Natural killer cell (primary cell): ENCODE data around the gene IFNG. TPM values are rescaled to one million over a fixed set of nuclear protein-coding genes. Genes with fewer than 3 reads are reported as not detected.

ENCODE experiments used
- ATAC-seq, 3 donors: fragments of 150-1000 bp in 2 of 3; fragments of 200-7000 bp in 1 of 3; cut with Tn5 transposase; 1 replicate in 1 of 3; 2 replicates in 2 of 3; pipeline ENCODE4 v1.10.0; 2021; ENCODE audit warnings: mild to moderate bottlenecking in 2 of 3, moderate library complexity in 2 of 3
- DNase-seq, 2 donors: peaks; one replicate each; pipeline versions ENCODE4 v3.0.0 to v3.0.0-alpha.2; 2013 to 2021; ENCODE audit warnings: mixed read lengths in 1 of 2
- H3K27ac ChIP-seq: one replicate; pipeline ENCODE4 v1.5.1; 2013; ENCODE audit warnings: mild to moderate bottlenecking, low read length
- H3K27me3 ChIP-seq: one replicate; pipeline ENCODE4 v1.6.1; 2013; ENCODE audit warnings: low read length; ENCODE audit not compliant: control insufficient read depth, insufficient read depth
- H3K36me3 ChIP-seq: one replicate; pipeline ENCODE4 v1.6.1; 2013; ENCODE audit warnings: low read length; ENCODE audit not compliant: control insufficient read depth, insufficient read depth
- H3K4me1 ChIP-seq: one replicate; pipeline ENCODE4 v1.6.1; 2013; ENCODE audit warnings: low read length; ENCODE audit not compliant: control insufficient read depth, insufficient read depth
- H3K4me3 ChIP-seq: one replicate; pipeline ENCODE4 v1.5.1; 2013; ENCODE audit warnings: low read length
- H3K9me3 ChIP-seq: one replicate; pipeline ENCODE4 v1.6.1; 2013; ENCODE audit warnings: low read length; ENCODE audit not compliant: control insufficient read depth, insufficient read depth
- H3K27ac Mint-ChIP-seq, 2 donors: one replicate each; pipeline ENCODE4 v1.8.0; 2022; ENCODE audit warnings: mild to moderate bottlenecking in 2 of 2, mixed read lengths in 2 of 2, moderate library complexity in 1 of 2
- H3K27me3 Mint-ChIP-seq, 2 donors: one replicate each; pipeline ENCODE4 v1.8.0; 2022; ENCODE audit warnings: low read depth in 2 of 2, mixed read lengths in 2 of 2
- H3K36me3 Mint-ChIP-seq: one replicate; pipeline ENCODE4 v1.8.0; 2022; ENCODE audit warnings: mixed read lengths
- H3K4me1 Mint-ChIP-seq, 2 donors: one replicate each; pipeline ENCODE4 v1.8.0; 2022; ENCODE audit warnings: mixed read lengths in 2 of 2
- H3K4me3 Mint-ChIP-seq: one replicate; pipeline ENCODE4 v1.8.0; 2022; ENCODE audit warnings: mild to moderate bottlenecking, moderate library complexity, mixed read lengths
- H3K9me3 Mint-ChIP-seq, 2 donors: one replicate each; pipeline ENCODE4 v1.8.0; 2022; ENCODE audit warnings: mixed read lengths in 2 of 2
- WGBS: methylation state at CpG from one replicate; pipeline ENCODE4 v1.1.7; 2013; ENCODE audit warnings: missing lambda C conversion rate; ENCODE audit not compliant: insufficient coverage; 5-methylcytosine and 5-hydroxymethylcytosine counted together
- intact Hi-C: fragments of 100-400 bp; cut with micrococcal nuclease; formaldehyde crosslinking; loops from one replicate; pipeline ENCODE4 v1.14.2; 2022
- total RNA-seq, 4 donors: library from RNA; stranded (reverse); fragments of 120-200 nt in 1 of 4; gene quantifications; one replicate each; pipeline versions ENCODE4 v1.2.3 to v1.2.4, GENCODE V29; 2013 to 2022
- TF ChIP-seq, protein P1 (sequence below): fragments of 200-600 bp; IDR thresholded peaks from one replicate; pipeline ENCODE4 v1.8.0; 2022; ENCODE audit warnings: antibody characterized with exemption

Gene IFNG
- total RNA-seq, 3 donors from 2014 or later (not counting 1 experiment from before 2014, with no cell fraction given): 66.5 to 248 (median 124) TPM

DNA sequence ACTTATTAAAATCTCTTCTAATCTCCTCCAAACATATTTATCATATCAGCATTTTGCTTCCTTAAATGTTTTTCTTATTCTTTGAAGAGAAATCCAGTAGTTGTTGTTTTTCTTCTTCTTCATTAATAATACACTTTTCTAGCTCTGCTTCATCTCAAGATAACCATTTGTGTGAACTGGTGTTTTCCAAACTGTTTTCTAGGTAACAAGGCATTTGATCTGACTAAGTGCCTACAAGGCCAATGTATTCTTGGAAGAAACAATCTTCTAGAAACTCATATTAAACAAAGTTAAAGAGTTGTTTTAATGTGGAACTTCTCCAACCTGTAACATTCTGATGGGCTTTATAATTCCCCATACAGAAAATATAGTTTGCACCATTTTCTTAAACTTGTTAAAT, 30.8 kb upstream of the IFNG start:
- Mint-ChIP-seq H3K36me3 (no peaks in the 10 kb centered on the region), H3K27ac (peak overlapping the region; percentile 55 to 77), H3K4me3 (peak overlapping the region; percentile 68), H3K9me3 (no peaks in the 10 kb centered on the region), H3K4me1 (peaks cover 8 to 21% of the 10 kb centered on the region in 2 donors), H3K27me3 (peaks cover 0 to 10% of the 10 kb centered on the region in 2 donors)
- Histone ChIP-seq H3K4me1 (no peaks in the 10 kb centered on the region), H3K4me3 (no peak overlapping the region), H3K36me3 (no peaks in the 10 kb centered on the region), H3K27ac (no peak overlapping the region), H3K27me3 (no peaks in the 10 kb centered on the region), H3K9me3 (no peaks in the 10 kb centered on the region)
- DNase-seq (no peak), ATAC-seq (peak in 2 of 3 donors; percentile 44 to 52)
- intact Hi-C loops: loop anchor here (1.0 to 2.0 kb wide), 2 partner anchors 32 to 71 kb away; partner anchors contain the start of gene IFNG
- TF ChIP-seq, protein P1, sequence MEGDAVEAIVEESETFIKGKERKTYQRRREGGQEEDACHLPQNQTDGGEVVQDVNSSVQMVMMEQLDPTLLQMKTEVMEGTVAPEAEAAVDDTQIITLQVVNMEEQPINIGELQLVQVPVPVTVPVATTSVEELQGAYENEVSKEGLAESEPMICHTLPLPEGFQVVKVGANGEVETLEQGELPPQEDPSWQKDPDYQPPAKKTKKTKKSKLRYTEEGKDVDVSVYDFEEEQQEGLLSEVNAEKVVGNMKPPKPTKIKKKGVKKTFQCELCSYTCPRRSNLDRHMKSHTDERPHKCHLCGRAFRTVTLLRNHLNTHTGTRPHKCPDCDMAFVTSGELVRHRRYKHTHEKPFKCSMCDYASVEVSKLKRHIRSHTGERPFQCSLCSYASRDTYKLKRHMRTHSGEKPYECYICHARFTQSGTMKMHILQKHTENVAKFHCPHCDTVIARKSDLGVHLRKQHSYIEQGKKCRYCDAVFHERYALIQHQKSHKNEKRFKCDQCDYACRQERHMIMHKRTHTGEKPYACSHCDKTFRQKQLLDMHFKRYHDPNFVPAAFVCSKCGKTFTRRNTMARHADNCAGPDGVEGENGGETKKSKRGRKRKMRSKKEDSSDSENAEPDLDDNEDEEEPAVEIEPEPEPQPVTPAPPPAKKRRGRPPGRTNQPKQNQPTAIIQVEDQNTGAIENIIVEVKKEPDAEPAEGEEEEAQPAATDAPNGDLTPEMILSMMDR: no peak

DNA sequence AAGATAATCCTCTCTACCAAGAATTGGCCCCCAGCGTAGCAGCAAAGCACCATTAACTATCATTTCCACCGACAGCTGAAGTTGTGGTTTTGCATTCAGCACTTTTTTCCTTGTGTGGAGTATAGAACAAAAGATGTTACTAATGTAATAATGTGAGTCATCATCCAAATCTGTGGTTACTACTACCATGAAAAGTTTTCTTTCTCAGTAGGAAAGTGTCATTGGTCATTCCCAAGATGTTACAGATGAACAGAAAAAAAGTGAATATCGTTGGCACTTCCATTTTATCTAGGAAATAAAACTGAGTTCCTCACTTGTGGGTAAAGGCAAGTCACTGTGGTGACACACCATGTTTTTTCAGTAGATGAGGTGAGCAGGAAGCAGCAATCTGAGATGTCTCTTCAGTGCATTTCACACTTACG, 30.3 kb upstream of the IFNG start:
- ATAC-seq (peak; percentile 73 to 87 (median 82)), DNase-seq (peak in 1 of 2 donors; percentile 67)
- H3K9me3 ChIP-seq: no peaks in the 10 kb centered on the region
- peaks cover 0 to 11% of the 10 kb centered on the region in 2 donors for H3K27me3 Mint-ChIP-seq
- no peaks in the 10 kb centered on the region for H3K9me3 Mint-ChIP-seq
- no peak overlapping the region for H3K4me3 ChIP-seq
- H3K27ac Mint-ChIP-seq: peak overlapping the region; percentile 55 to 77
- H3K27me3 ChIP-seq: no peaks in the 10 kb centered on the region
- intact Hi-C loops: loop anchor here (1.0 to 2.0 kb wide), 2 partner anchors 31 to 71 kb away; partner anchors contain the start of gene IFNG
- peaks cover 8 to 21% of the 10 kb centered on the region in 2 donors for H3K4me1 Mint-ChIP-seq
- no peaks in the 10 kb centered on the region for H3K36me3 ChIP-seq
- peak overlapping the region; percentile 17 for H3K4me3 Mint-ChIP-seq
- TF ChIP-seq, protein P1: no peak
- H3K36me3 Mint-ChIP-seq: no peaks in the 10 kb centered on the region
- peak overlapping the region; percentile 32 for H3K27ac ChIP-seq
- no peaks in the 10 kb centered on the region for H3K4me1 ChIP-seq
- WGBS: 43% methylated on average over 1 of the region's 4 CpGs

DNA sequence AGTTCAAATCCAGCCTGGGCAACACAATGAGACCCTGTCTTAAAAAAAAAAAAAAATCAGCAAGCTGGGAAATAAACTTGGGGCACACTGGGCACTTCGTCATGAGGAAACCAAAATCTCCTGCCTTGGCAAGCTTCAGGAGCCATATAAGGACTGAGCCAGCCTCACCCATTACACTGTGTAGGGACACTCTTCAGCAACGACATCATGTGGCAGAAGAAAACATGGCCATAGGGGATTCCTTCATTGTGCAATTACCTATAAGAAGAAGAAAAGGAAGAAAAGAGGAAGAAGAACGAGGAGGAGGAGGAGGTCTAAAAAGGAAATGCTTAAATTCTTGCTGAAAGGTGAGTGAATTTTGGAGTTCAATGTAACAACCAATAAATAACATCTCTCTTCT, 26.1 kb upstream of the IFNG start:
- TF ChIP-seq, protein P1: no peak
- Mint-ChIP-seq H3K27ac (no peak overlapping the region), H3K4me3 (no peak overlapping the region), H3K4me1 (peaks cover 21 to 34% of the 10 kb centered on the region in 2 donors), H3K9me3 (no peaks in the 10 kb centered on the region), H3K36me3 (no peaks in the 10 kb centered on the region), H3K27me3 (peaks cover 0 to 12% of the 10 kb centered on the region in 2 donors)
- H3K27ac ChIP-seq: no peak overlapping the region
- H3K4me1 ChIP-seq: peaks cover 13% of the 10 kb centered on the region
- intact Hi-C loops: no loop called here
- 82% methylated on average over 2 of the region's 3 CpGs for WGBS
- no peaks in the 10 kb centered on the region for H3K36me3 ChIP-seq
- ATAC-seq (no peak), DNase-seq (no peak)
- H3K27me3 ChIP-seq: no peaks in the 10 kb centered on the region
- no peak overlapping the region for H3K4me3 ChIP-seq
- H3K9me3 ChIP-seq: no peaks in the 10 kb centered on the region
